T-cell (primary cell): ENCODE results near the gene OR6V1. TPM values are rescaled to one million over a fixed set of nuclear protein-coding genes. Genes with fewer than 3 reads are reported as not detected.

Experiments used
- ATAC-seq, 4 experiments: fragments of 200-7000 bp in 3 of 4; fragments of 150-1000 bp in 1 of 4; cut with Tn5 transposase; replicated peaks in 1 of 4; 1 replicate in 3 of 4; 2 replicates in 1 of 4; pipeline ENCODE4 v1.10.0; 2021; ENCODE audit warnings: moderate library complexity in 3 of 4, mild to moderate bottlenecking in 2 of 4, moderate number of reproducible peaks in 1 of 4
- CTCF ChIA-PET, 2 donors: fragments of 300-600 bp; sonication (Branson Sonifier 250); formaldehyde crosslinking; loops; one replicate each; lab custom pipeline; 2022; ENCODE audit warnings: antibody characterized with exemption in 2 of 2; lab: Charles Lee
- POLR2A ChIA-PET, 2 donors: fragments of 300-600 bp; sonication (Branson Sonifier 250); formaldehyde crosslinking; loops; one replicate each; lab custom pipeline; 2022; ENCODE audit warnings: antibody characterized with exemption in 2 of 2; lab: Charles Lee
- DNase-seq, 35 experiments: peaks; one replicate each; pipeline versions ENCODE4 v3.0.0 to v3.0.0-alpha.2; 2013 to 2023
- H3K27ac ChIP-seq: one replicate; pipeline ENCODE4 v1.5.1; 2013; ENCODE audit warnings: low read length
- H3K27me3 ChIP-seq, 2 experiments: replicated peaks in 1 of 2; 1 replicate in 1 of 2; 2 replicates in 1 of 2; pipeline versions ENCODE4 v1.6.1 to v1.7.0; 2013; ENCODE audit warnings: low read length in 1 of 2, mixed read lengths in 1 of 2; ENCODE audit not compliant: control insufficient read depth in 2 of 2, insufficient read depth in 2 of 2; ENCODE audit errors: extremely low read depth in 1 of 2
- H3K36me3 ChIP-seq, 2 donors: 1 replicate in 1 of 2; 2 replicates in 1 of 2; pipeline versions ENCODE4 v1.6.1 to v1.7.0; 2013; ENCODE audit warnings: low read length in 1 of 2; ENCODE audit not compliant: control insufficient read depth in 2 of 2, insufficient read depth in 1 of 2; ENCODE audit errors: extremely low read depth in 1 of 2
- H3K4me1 ChIP-seq, 2 experiments: 1 replicate in 1 of 2; 2 replicates in 1 of 2; pipeline versions ENCODE4 v1.6.1 to v1.7.0; 2013; ENCODE audit warnings: low read length in 2 of 2, mixed read lengths in 1 of 2; ENCODE audit not compliant: insufficient read depth in 2 of 2, control insufficient read depth in 1 of 2; ENCODE audit errors: extremely low read depth in 1 of 2
- H3K4me3 ChIP-seq, 2 donors: 1 replicate in 1 of 2; 2 replicates in 1 of 2; pipeline versions ENCODE4 v1.5.1 to v1.7.0; 2013; ENCODE audit warnings: mild to moderate bottlenecking in 2 of 2, low read length in 1 of 2, moderate library complexity in 1 of 2; ENCODE audit not compliant: control insufficient read depth in 1 of 2; ENCODE audit errors: extremely low read depth in 1 of 2
- H3K9me3 ChIP-seq: 2 replicates; pipeline ENCODE4 v1.7.0; 2013
- H3K27ac Mint-ChIP-seq, 2 donors: one replicate each; pipeline ENCODE4 v1.8.0; 2020 to 2021; ENCODE audit warnings: mild to moderate bottlenecking in 2 of 2, mixed read lengths in 2 of 2
- H3K27me3 Mint-ChIP-seq, 2 donors: one replicate each; pipeline ENCODE4 v1.8.0; 2021 to 2022; ENCODE audit warnings: mixed read lengths in 2 of 2
- H3K36me3 Mint-ChIP-seq: one replicate; pipeline ENCODE4 v1.8.0; 2021; ENCODE audit warnings: mixed read lengths
- H3K4me1 Mint-ChIP-seq, 3 donors: one replicate each; pipeline ENCODE4 v1.8.0; 2020 to 2022; ENCODE audit warnings: mixed read lengths in 3 of 3, mild to moderate bottlenecking in 1 of 3
- H3K4me3 Mint-ChIP-seq, 3 donors: one replicate each; pipeline ENCODE4 v1.8.0; 2020 to 2022; ENCODE audit warnings: mild to moderate bottlenecking in 3 of 3, mixed read lengths in 3 of 3, moderate library complexity in 3 of 3
- H3K9me3 Mint-ChIP-seq, 3 donors: one replicate each; pipeline ENCODE4 v1.8.0; 2020 to 2022; ENCODE audit warnings: mixed read lengths in 3 of 3
- WGBS: methylation state at CpG from one replicate; pipeline ENCODE4 v1.1.5; 2013; ENCODE audit warnings: missing lambda C conversion rate; ENCODE audit not compliant: insufficient coverage; 5-methylcytosine and 5-hydroxymethylcytosine counted together
- total RNA-seq, 35 experiments: library from RNA in 6 of 35; stranded (reverse) in 6 of 35; fragments of 120-200 nt in 1 of 35; gene quantifications; one replicate each; pipeline versions ENCODE4 v1.2.1 to v1.2.4 and lab custom pipeline; 2013 to 2026

Gene OR6V1
- total RNA-seq, 5 donors from 2014 or later (not counting 1 experiment from before 2014, with no cell fraction given): not detected

DNA sequence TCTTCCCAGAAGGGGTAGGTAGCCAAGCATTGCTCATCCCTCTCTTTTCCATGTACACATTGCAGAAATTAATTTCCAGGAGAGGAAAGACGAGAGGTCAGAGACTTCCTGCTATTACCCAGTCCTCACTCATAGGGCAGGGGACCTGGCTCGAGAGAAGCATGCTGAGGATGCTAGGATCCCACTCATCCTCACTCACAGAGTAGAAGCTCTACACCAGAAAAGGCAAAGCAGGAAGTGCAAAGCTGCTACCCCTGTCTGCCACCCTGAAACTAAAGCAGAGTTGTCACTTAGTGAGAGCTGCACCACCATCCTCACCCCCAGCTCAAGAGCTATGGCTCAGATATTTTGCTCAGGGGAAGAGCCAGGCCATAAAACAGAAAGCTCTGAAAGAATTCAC lies 35.1 kb upstream of the OR6V1 start:
- H3K36me3 Mint-ChIP-seq: no peaks in the 10 kb centered on the region
- no peaks in the 10 kb centered on the region for H3K4me1 ChIP-seq
- no peak overlapping the region for H3K4me3 ChIP-seq
- peaks cover 0 to 8% (median 5%) of the 10 kb centered on the region in 3 donors for H3K9me3 Mint-ChIP-seq
- H3K9me3 ChIP-seq: no peaks in the 10 kb centered on the region
- POLR2A ChIA-PET: no interaction called here
- no peak overlapping the region for H3K27ac Mint-ChIP-seq
- H3K27me3 ChIP-seq: peaks cover 0 to 7% of the 10 kb centered on the region in 2 experiments
- ATAC-seq (no peak), DNase-seq (no peak)
- CTCF ChIA-PET: interaction anchor here (0.5 to 1.6 kb wide), 3 partner anchors 9 to 208 kb away, joined by 4 to 7 read pairs (median 4); no protein-coding TSS in a partner anchor
- H3K27me3 Mint-ChIP-seq: peaks cover 14 to 18% of the 10 kb centered on the region in 2 donors
- H3K4me3 Mint-ChIP-seq: no peak overlapping the region
- H3K27ac ChIP-seq: no peak overlapping the region
- no peaks in the 10 kb centered on the region for H3K36me3 ChIP-seq
- 60% methylated on average over 1 of the region's 2 CpGs for WGBS
- peaks cover 0 to 9% (median 0%) of the 10 kb centered on the region in 3 donors for H3K4me1 Mint-ChIP-seq

DNA sequence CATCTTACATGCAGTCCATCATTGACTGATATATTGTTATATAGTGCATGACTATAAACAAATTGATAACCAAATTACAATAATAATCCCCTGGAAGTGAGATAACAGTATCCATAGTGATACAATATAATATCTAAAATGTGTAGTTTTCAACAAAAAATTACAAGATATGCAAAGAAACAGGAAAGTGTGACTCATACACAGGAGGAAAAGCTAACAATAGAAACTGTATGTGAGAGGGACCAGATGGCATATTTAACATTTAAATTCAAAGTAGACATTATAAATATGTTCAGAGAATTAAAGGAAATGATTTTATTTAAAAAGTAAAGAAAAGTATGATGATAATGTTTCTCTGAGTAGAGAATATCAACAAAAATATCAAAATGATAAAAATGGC lies 33.2 kb upstream of the OR6V1 start:
- peaks cover 12 to 13% of the 10 kb centered on the region in 2 donors for H3K27me3 Mint-ChIP-seq

DNA sequence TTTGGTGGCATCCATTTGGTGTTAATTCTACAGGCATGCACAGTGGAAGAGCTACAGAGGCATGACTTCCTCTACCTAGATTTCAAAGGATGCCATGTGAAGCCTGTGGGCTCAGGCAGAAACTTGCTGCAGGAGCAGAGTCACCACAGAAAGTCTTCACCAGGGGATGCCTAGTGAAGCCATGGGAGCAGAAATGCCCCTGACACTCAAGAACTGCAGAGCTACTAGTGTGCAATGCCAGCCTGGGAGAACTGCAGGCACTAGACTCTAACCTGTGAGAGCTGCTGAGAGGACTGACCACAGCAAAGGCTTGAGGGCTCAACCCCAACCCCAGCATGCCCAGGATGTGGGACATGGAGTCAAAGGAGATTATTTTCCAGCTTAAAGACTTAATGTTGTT lies 29.1 kb upstream of the OR6V1 start:
- Histone ChIP-seq H3K27me3 (peaks cover 0 to 3% of the 10 kb centered on the region in 2 experiments), H3K27ac (no peak overlapping the region), H3K4me3 (no peak overlapping the region), H3K36me3 (no peaks in the 10 kb centered on the region), H3K4me1 (no peaks in the 10 kb centered on the region), H3K9me3 (no peaks in the 10 kb centered on the region)
- H3K4me1 Mint-ChIP-seq: no peaks in the 10 kb centered on the region
- POLR2A ChIA-PET: no interaction called here
- ATAC-seq (no peak), DNase-seq (no peak)
- CTCF ChIA-PET: no interaction called here
- no peak overlapping the region for H3K27ac Mint-ChIP-seq
- H3K27me3 Mint-ChIP-seq: peaks cover 15 to 22% of the 10 kb centered on the region in 2 donors
- peaks cover 0 to 8% (median 5%) of the 10 kb centered on the region in 3 donors for H3K9me3 Mint-ChIP-seq
- no peak overlapping the region for H3K4me3 Mint-ChIP-seq
- H3K36me3 Mint-ChIP-seq: no peaks in the 10 kb centered on the region

More for the DNA sequence above, 33.2 kb upstream of the OR6V1 start:
- ChIA-PET CTCF (interaction anchor here in 1 of 2 donors (1.5 kb wide), 2 partner anchors 11 to 13 kb away, joined by 4 to 5 read pairs; no protein-coding TSS in a partner anchor), POLR2A (no interaction called here)
- no peak overlapping the region for H3K4me3 Mint-ChIP-seq
- no peak for ATAC-seq
- no peak overlapping the region for H3K27ac Mint-ChIP-seq
- Histone ChIP-seq H3K4me1 (no peaks in the 10 kb centered on the region), H3K36me3 (no peaks in the 10 kb centered on the region), H3K27ac (no peak overlapping the region), H3K27me3 (peaks cover 0 to 7% of the 10 kb centered on the region in 2 experiments), H3K4me3 (no peak overlapping the region), H3K9me3 (no peaks in the 10 kb centered on the region)
- peaks cover 0 to 8% (median 5%) of the 10 kb centered on the region in 3 donors for H3K9me3 Mint-ChIP-seq
- DNase-seq: no peak
- H3K4me1 Mint-ChIP-seq: peaks cover 0 to 6% (median 0%) of the 10 kb centered on the region in 3 donors
- H3K36me3 Mint-ChIP-seq: no peaks in the 10 kb centered on the region

DNA sequence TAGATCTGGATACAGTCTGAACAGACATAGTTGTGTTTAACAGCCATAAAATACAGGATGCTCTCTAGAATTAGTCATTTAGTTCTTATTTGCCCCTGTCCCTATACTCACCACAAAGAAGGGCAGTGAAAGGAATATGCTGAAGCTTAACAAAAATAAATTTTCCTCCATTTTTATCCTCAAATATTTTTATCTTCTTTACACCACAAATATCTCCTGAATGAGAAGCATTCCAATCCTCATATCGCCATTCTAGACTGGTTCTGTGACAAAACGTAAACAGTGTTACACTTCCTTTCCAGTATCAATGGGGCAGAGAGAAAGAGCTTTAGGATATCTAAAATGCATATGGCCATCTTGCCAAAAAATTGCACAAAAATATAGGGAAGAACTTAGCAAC lies 26.8 kb upstream of the OR6V1 start:
- H3K9me3 ChIP-seq: no peaks in the 10 kb centered on the region
- ATAC-seq: no peak
- Mint-ChIP-seq H3K4me1 (no peaks in the 10 kb centered on the region), H3K36me3 (no peaks in the 10 kb centered on the region), H3K9me3 (no peaks in the 10 kb centered on the region), H3K4me3 (no peak overlapping the region), H3K27ac (no peak overlapping the region), H3K27me3 (peaks cover 18 to 26% of the 10 kb centered on the region in 2 donors)
- H3K27me3 ChIP-seq: peaks cover 0 to 11% of the 10 kb centered on the region in 2 experiments
- ChIA-PET CTCF (no interaction called here), POLR2A (no interaction called here)
- no CpG with 5 or more reads among the region's 2 CpGs for WGBS
- H3K4me3 ChIP-seq: no peak overlapping the region
- H3K4me1 ChIP-seq: no peaks in the 10 kb centered on the region
- no peak for DNase-seq
- no peaks in the 10 kb centered on the region for H3K36me3 ChIP-seq
- H3K27ac ChIP-seq: no peak overlapping the region

DNA sequence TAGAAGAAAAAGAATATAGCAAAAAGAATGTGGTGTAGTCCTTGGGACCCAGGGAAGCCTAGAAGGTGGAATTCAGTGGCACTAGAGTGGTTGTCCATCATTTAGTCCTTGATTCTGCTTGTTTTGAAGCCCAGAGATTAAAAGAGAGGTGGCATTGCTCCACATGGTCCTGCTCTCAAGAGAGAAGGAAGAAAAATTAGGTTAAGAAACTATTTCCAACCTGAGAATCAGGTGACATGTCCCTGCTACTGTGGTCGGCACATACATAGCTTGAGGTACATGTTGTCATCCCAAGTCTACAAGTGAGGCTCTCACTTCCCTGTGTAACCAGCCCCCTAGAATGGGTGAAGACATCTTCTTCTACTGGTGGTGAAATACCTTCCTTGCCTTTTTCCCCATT lies 25.1 kb upstream of the OR6V1 start, which contains the start of gene OR9A2:
Gene OR9A2 (minus strand): TSS at position 101 of the 400 bp plus-strand sequence. CDS start 0 bp downstream, at position 101.
- Mint-ChIP-seq H3K9me3 (no peaks in the 10 kb centered on the region), H3K36me3 (no peaks in the 10 kb centered on the region), H3K27ac (no peak within 1 kb of the TSS), H3K4me3 (no peak within 1 kb of the TSS), H3K4me1 (no peaks in the 10 kb centered on the region), H3K27me3 (peaks cover 18 to 31% of the 10 kb centered on the region in 2 donors)
- ChIA-PET CTCF (no interaction called here), POLR2A (no interaction called here)
- no peak within 1 kb of the TSS for H3K27ac ChIP-seq
- ATAC-seq: no peak
- no CpG with 5 or more reads among the region's 1 CpG for WGBS
- no peaks in the 10 kb centered on the region for H3K4me1 ChIP-seq
- H3K4me3 ChIP-seq: no peak within 1 kb of the TSS
- no peak for DNase-seq
- H3K27me3 ChIP-seq: peaks cover 0 to 15% of the 10 kb centered on the region in 2 experiments
- no peaks in the 10 kb centered on the region for H3K9me3 ChIP-seq
- no peaks in the 10 kb centered on the region for H3K36me3 ChIP-seq

- Histone ChIP-seq H3K9me3 (no peaks in the 10 kb centered on the region), H3K4me1 (no peaks in the 10 kb centered on the region), H3K36me3 (no peaks in the 10 kb centered on the region), H3K27me3 (peaks cover 0 to 22% of the 10 kb centered on the region in 2 experiments), H3K27ac (no peak overlapping the region), H3K4me3 (no peak overlapping the region)
- Mint-ChIP-seq H3K9me3 (no peaks in the 10 kb centered on the region), H3K4me1 (no peaks in the 10 kb centered on the region), H3K27me3 (peaks cover 18 to 29% of the 10 kb centered on the region in 2 donors), H3K27ac (no peak overlapping the region), H3K4me3 (no peak overlapping the region), H3K36me3 (no peaks in the 10 kb centered on the region)
- CTCF ChIA-PET: no interaction called here
- no CpG with 5 or more reads among the region's 2 CpGs for WGBS
- POLR2A ChIA-PET: no interaction called here
- ATAC-seq (no peak), DNase-seq (no peak)
Observed at GRCh38 chr7:143027683-143028082, 24.5 kb upstream of the OR6V1 start.
